GM21529 (cell line): ENCODE results near the gene RIMKLB.
"Not testable (repeated sequence)": the region's sequence is repeated elsewhere in the genome, so short reads cannot be mapped to it uniquely, and the experiment has no call there.

ENCODE experiments used
- ATAC-seq: cut with Tn5 transposase; IDR thresholded peaks from one replicate; pipeline ENCODE4 v1.9.1; 2021; ENCODE audit not compliant: unreplicated experiment

RIMKLB gene

DNA sequence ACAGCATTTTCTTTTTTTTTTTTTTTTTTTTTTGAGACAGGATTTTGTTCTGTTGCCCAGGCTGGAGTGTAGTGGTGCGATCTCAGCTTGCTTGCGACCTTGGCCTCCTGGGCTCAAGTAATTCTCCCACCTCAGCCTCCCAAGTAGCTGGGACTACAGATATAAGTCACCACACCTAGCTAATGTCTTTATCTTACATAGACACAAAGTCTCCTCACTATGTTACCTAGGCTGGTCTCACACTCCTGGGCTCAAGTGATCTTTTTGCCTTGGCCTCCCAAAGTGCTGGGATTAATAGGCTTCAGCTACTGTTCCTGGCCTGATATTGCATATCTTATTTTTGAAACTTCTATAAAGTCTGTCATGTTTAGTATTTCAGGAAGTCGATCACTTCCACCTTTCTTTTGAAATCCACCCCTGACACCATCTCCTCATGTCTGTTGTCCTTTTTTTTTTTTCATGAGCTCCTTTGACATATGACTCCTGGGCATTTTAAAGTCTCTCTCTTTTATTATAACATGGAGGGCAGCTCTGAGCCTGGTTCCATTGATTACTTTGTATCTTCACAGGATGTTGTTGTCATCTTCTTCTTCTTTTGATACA lies 118.8 kb downstream of the RIMKLB start:
- no peak for ATAC-seq

- ATAC-seq: no peak
Measured at GRCh38 chr12:8817856-8818255, 120.1 kb downstream of the RIMKLB start.

GRCh38 chr12:8818526-8818925 lies 120.7 kb downstream of the RIMKLB start:
- ATAC-seq: no peak

DNA sequence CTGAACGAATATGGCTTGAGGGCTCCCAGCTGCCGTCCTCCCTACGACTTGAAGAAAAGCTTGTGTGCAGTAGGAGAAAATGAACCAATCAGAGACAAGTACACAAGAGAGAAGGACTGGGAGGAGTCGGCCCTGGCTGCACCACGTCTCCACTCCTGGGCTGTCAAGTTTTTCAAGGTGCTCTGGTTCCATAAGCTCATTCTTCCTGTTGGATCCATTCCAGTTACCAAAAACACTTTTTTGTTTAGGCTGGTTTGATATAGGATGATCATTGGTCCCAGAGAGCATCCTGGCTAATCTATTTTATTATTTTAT lies 121.8 kb downstream of the RIMKLB start:
- ATAC-seq: no peak

DNA sequence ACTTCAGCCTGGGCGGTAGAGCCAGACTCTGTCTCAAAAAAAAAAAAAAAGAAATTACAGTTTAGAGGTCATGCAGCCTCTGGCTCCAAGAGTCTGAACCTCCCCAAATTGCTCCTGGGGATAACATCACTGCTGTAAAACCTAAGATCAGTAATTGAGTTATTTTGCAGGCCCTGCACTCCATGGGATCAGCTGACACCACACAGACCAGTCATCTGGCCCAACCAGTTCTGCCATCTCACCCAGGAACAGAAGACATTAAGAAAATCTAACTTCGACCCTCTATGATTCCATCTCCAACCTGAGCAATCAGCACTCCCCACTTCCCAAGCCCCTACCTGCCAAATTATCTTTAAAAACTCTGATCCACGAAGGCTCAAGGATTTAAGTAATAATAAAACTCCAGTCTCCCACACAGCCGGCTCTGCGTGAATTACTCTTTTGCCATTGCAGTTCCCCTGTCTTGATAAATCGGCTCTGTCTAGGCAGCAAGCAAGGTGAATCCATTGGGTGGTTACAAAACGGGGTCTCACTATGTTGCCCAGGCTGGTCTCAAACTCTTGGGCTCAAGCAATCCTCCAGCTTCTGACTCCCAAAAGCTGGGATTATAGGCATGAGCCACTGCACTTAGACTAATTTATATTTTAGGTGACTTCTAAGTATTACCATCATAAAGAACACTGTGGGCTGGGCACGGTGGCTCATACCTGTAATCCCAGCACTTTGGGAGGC lies 123.1 kb downstream of the RIMKLB start:
- ATAC-seq: not testable (repeated sequence)

DNA sequence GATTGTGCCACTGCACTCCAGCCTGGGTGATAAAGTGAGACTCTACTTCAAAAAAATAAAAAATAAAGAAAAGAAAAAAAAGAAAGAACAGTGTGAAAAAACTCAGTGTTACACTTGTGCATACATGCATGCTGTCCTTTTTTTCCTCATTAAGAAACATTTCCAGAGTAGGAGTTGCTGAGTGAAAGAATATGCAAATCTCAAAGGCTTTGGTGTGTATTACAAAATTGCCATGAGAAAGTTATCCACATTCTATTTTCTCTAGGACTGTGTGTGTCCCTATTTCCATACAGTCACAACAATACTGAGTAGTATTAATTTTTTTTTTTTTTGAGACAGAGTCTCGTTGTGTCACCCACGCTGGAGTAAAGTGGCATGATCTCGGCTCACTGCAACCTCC lies 123.8 kb downstream of the RIMKLB start:
- ATAC-seq: no peak

GRCh38 chr12:8822298-8822697 lies 124.5 kb downstream of the RIMKLB start, which contains the start of gene A2ML1:
Gene A2ML1, plus strand, starts transcription at chr12:8822621. Its CDS starts 31 bp downstream, at chr12:8822652.
- no peak for ATAC-seq

- no peak for ATAC-seq
Measured at GRCh38 chr12:8823565-8824300, 125.9 kb downstream of the RIMKLB start.

DNA sequence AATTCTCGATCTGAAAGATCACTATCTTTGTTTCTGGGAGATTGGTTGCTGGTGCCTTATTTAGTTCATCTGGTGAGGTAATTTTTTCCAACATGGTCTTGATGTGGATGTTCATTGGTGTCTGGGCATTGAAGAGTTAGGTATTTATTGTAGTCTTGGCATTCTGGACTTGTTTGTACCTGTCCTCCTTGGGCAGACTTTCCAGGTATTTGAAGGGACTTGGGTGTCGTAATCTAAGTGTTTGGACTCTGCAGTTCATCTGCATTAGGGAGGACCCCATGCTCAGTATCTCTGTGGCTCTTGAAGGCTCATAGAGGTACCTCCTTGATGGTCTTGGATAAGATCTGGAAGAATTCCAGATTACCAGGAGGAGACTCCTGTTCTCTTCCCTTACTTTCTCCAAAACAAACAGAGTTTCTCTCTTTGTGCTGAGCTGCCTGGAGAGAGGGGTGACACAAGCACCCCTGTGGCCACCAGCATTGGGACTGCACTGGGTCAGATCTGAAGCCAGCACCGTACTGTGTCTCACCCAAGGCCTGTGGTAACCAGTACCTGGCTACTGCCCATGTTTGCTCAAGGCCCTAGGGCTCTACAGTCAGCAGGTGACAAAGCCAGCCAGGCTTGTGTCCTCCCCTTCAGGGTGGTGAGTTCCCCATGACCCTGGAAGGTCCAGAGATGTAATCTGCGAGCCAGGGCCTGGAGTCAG lies 129.9 kb downstream of the RIMKLB start:
- ATAC-seq: no peak

- ATAC-seq: no peak
Measured at GRCh38 chr12:8828257-8829124, 130.7 kb downstream of the RIMKLB start.

DNA sequence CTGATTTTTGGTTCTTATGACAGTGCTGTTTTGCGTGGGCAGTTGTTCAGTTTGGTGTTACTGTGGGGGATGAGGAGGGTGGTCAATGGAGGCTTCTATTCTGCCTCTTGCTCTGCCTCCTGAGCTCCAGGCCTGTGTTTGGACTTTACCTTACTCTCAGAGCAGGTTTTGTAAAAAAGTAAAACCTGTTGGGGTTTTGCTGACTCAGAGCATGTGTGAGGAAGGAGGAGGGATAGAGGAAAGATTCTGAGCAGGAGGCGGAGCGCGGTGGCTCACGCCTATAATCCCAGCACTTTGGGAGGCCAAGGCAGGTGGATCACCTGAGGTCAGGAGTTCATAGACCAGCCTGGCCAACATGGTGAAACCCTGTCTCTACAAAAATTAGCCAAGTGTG lies 131.3 kb downstream of the RIMKLB start:
- ATAC-seq: no peak

GRCh38 chr12:8829621-8830020 lies 131.8 kb downstream of the RIMKLB start:
- no peak for ATAC-seq

DNA sequence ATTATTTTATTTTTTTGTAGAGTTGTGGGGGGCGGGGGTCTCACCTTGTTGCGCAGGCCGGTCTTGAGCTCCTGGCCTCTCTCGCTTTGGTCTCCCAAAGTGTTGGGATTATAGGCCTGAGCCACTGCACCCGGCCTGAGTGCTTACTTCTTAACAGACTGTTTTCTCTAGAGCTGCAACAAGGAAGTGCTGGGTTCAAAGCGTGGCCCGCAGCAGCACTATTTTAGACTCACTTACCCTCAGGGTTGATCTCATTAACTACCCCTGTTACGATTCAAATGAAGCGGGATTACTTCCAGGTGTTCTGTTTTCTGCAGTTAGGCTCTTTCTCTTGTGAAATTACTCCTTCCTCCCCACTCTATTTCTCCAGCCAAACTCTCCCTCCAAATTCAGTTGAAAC lies 133.3 kb downstream of the RIMKLB start:
- ATAC-seq: no peak

DNA sequence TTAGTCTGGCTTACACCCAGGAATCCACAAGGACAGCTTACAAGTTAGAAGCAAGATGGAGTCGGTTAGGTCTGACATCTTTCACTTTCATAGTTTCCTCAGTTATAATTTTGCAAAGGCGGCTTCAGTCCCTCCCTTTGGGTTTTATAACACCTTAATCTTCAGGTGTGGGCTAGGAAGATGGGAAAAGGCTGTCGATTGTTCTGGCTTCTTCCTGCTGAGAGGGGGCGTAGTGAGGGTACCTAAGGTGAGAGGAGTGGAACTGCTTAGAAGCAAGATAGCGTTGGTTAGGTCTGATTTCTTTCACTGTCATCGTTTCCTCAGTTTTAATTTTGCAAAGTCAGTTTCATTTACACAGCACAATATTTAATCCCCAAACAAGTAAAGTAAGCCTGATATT lies 134.7 kb downstream of the RIMKLB start:
- ATAC-seq: no peak
